Left ventricle myocardium inferior (tissue), 1 donor: Measurements from ENCODE around the gene RPS24. TPM values are rescaled to one million over a fixed set of nuclear protein-coding genes. Genes with fewer than 3 reads are reported as not detected.

Source experiments
- DNase-seq: peaks from one replicate; pipeline ENCODE4 v3.0.0-alpha.2; 2020
- H3K27ac ChIP-seq: fragments of 200-600 bp; replicated peaks from 2 replicates; pipeline ENCODE4 v1.8.0; 2021
- H3K27me3 ChIP-seq: fragments of 200-600 bp; 2 replicates; pipeline ENCODE4 v1.8.0; 2021; ENCODE audit warnings: low read depth
- H3K36me3 ChIP-seq: fragments of 200-600 bp; 2 replicates; pipeline ENCODE4 v1.8.0; 2021
- H3K4me1 ChIP-seq: fragments of 200-600 bp; 2 replicates; pipeline ENCODE4 v1.8.0; 2021
- H3K4me3 ChIP-seq: fragments of 200-600 bp; 2 replicates; pipeline ENCODE4 v1.8.0; 2021; ENCODE audit warnings: mild to moderate bottlenecking, moderate library complexity
- H3K9me3 ChIP-seq: fragments of 200-600 bp; replicated peaks from 2 replicates; pipeline ENCODE4 v1.8.0; 2021
- intact Hi-C: fragments of 100-400 bp; cut with micrococcal nuclease; formaldehyde crosslinking; loops from one replicate; pipeline ENCODE4 v1.11.0; 2022
- total RNA-seq: library from RNA; stranded (reverse); fragmentation: NEBNext Ultra II Directional; extraction: Animal tissue kit (Norgen Biotek cat#: 25700); gene quantifications from one replicate; pipeline ENCODE4 v1.2.1, GENCODE V29; 2021
- TF ChIP-seq, protein P1 (sequence below): fragments of 200-600 bp; IDR thresholded peaks from 2 replicates; pipeline ENCODE4 v1.8.0; 2021; ENCODE audit warnings: antibody characterized with exemption, mild to moderate bottlenecking, borderline replicate concordance
- donor health status: DM: no; HTN: yes; CAD: no; lungs with severe emphysema.

The RPS24 gene
- total RNA-seq, 1 donor from 2014 or later = 829 TPM

- Histone ChIP-seq H3K27ac (no peak overlapping the region), H3K4me3 (no peak overlapping the region), H3K27me3 (no peaks in the 10 kb centered on the region), H3K36me3 (peaks cover 100% of the 10 kb centered on the region), H3K9me3 (no peaks in the 10 kb centered on the region), H3K4me1 (peaks cover 9% of the 10 kb centered on the region)
- TF ChIP-seq, protein P1, sequence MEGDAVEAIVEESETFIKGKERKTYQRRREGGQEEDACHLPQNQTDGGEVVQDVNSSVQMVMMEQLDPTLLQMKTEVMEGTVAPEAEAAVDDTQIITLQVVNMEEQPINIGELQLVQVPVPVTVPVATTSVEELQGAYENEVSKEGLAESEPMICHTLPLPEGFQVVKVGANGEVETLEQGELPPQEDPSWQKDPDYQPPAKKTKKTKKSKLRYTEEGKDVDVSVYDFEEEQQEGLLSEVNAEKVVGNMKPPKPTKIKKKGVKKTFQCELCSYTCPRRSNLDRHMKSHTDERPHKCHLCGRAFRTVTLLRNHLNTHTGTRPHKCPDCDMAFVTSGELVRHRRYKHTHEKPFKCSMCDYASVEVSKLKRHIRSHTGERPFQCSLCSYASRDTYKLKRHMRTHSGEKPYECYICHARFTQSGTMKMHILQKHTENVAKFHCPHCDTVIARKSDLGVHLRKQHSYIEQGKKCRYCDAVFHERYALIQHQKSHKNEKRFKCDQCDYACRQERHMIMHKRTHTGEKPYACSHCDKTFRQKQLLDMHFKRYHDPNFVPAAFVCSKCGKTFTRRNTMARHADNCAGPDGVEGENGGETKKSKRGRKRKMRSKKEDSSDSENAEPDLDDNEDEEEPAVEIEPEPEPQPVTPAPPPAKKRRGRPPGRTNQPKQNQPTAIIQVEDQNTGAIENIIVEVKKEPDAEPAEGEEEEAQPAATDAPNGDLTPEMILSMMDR = no peak
- intact Hi-C loops = no loop called here
- DNase-seq = no peak
These were observed 14.4 kb upstream of the RPS24 start for GRCh38 chr10:78019264-78019663.

DNA sequence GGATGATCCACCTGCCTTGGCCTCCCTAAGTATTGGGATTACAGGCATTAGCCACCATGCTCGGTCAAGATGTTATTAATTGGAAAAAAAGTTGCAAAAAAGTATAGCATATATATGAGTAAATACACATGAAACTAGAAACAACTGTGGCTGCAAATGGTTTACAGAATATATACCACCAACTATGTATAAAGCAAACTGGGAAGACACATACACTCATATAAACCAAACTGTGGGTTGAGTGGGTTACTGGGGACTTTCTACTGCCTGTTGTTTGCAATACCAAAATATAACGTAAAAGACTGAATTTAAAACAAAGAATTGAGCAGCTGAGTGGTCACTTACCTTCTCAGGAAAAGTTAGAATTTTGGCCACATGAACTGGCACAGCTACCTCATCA is 12.5 kb upstream of the RPS24 start:
- H3K36me3 ChIP-seq = peaks cover 99% of the 10 kb centered on the region
- no peak overlapping the region for H3K27ac ChIP-seq
- intact Hi-C loops = no loop called here
- no peaks in the 10 kb centered on the region for H3K9me3 ChIP-seq
- H3K4me3 ChIP-seq = no peak overlapping the region
- TF ChIP-seq, protein P1 = no peak
- no peaks in the 10 kb centered on the region for H3K27me3 ChIP-seq
- H3K4me1 ChIP-seq = no peaks in the 10 kb centered on the region
- DNase-seq = no peak

- intact Hi-C loops = no loop called here
- H3K4me3 ChIP-seq = no peak overlapping the region
These were observed 9.9 kb upstream of the RPS24 start for GRCh38 chr10:78023741-78024140.

DNA sequence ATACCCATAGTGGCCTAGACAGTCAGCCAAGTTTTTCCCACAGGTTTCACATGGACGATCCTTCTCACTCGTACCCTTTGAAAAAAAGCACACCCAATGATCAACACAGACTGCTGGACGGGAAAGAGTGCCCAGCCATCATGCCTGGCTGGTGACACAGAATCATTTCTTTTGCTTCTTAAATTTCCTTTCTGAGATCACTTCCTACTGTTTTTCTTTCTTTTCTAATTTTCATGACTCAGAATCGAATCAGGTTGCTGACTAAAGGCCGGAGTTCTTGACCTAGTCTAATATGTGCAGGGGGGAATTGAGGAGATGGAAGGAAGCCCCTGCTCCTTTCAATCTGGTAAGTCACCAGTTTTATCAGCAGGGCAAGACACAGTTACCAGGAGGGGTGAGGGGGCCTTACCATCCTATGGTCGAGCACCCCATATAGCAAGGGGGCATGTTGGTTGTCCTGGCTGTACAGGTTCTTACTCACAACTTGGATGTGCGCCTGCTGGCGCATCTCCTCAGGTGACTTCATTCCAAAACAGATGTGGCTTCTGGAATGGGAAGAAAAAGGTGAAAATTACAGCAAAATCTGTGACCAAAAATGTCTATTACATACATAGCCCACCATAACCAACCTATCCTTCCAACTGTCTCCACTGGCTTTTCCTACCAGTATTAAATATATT is 7.8 kb upstream of the RPS24 start:
- Histone ChIP-seq H3K27me3 (no peaks in the 10 kb centered on the region), H3K4me1 (peaks cover 26% of the 10 kb centered on the region), H3K27ac (no peak overlapping the region), H3K36me3 (peaks cover 53% of the 10 kb centered on the region), H3K4me3 (no peak overlapping the region), H3K9me3 (no peaks in the 10 kb centered on the region)
- TF ChIP-seq, protein P1 = no peak
- intact Hi-C loops = no loop called here
- no peak for DNase-seq

More at GRCh38 chr10:78023741-78024140, 9.9 kb upstream of the RPS24 start:
- H3K36me3 ChIP-seq = peaks cover 74% of the 10 kb centered on the region
- TF ChIP-seq, protein P1 = no peak
- no peak for DNase-seq
- H3K27me3 ChIP-seq = no peaks in the 10 kb centered on the region
- no peak overlapping the region for H3K27ac ChIP-seq
- peaks cover 14% of the 10 kb centered on the region for H3K4me1 ChIP-seq
- H3K9me3 ChIP-seq = no peaks in the 10 kb centered on the region

GRCh38 chr10:78028438-78029268 is 5.0 kb upstream of the RPS24 start:
- peaks cover 30% of the 10 kb centered on the region for H3K4me1 ChIP-seq
- TF ChIP-seq, protein P1 = no peak
- H3K36me3 ChIP-seq = peaks cover 25% of the 10 kb centered on the region
- H3K27ac ChIP-seq = peak overlapping the region; percentile 91
- H3K27me3 ChIP-seq = no peaks in the 10 kb centered on the region
- DNase-seq = no peak
- no peaks in the 10 kb centered on the region for H3K9me3 ChIP-seq
- peak overlapping the region; percentile 90 for H3K4me3 ChIP-seq
- intact Hi-C loops = no loop called here
